Naive B cell (primary cell): ENCODE measurements around the gene POTEB. TPM values are rescaled to one million over a fixed set of nuclear protein-coding genes. Genes with fewer than 3 reads are reported as not detected.
"Not testable (repeated sequence)": the region's sequence is repeated elsewhere in the genome, so short reads cannot be mapped to it uniquely, and the experiment has no call there.

Experiments
- ATAC-seq, 2 donors: fragments of 150-1000 bp; cut with Tn5 transposase; 2 replicates each; pipeline ENCODE4 v1.10.0; 2021; ENCODE audit warnings: low read depth in 2 of 2, mild to moderate bottlenecking in 2 of 2, moderate library complexity in 2 of 2
- DNase-seq: peaks from one replicate; pipeline ENCODE4 v3.0.0; 2022
- H3K27ac Mint-ChIP-seq, 6 donors: one replicate each; pipeline ENCODE4 v1.8.0; 2020 to 2022; ENCODE audit warnings: mild to moderate bottlenecking in 6 of 6, mixed read lengths in 6 of 6, moderate library complexity in 5 of 6, inconsistent platforms in 2 of 6
- H3K27me3 Mint-ChIP-seq, 3 donors: one replicate each; pipeline ENCODE4 v1.8.0; 2021 to 2022; ENCODE audit warnings: mixed read lengths in 3 of 3, mild to moderate bottlenecking in 1 of 3
- H3K36me3 Mint-ChIP-seq, 2 donors: one replicate each; pipeline ENCODE4 v1.8.0; 2020 to 2022; ENCODE audit warnings: mixed read lengths in 2 of 2, inconsistent platforms in 1 of 2, mild to moderate bottlenecking in 1 of 2
- H3K4me1 Mint-ChIP-seq, 3 donors: one replicate each; pipeline ENCODE4 v1.8.0; 2020 to 2022; ENCODE audit warnings: mixed read lengths in 3 of 3, inconsistent platforms in 1 of 3, mild to moderate bottlenecking in 1 of 3, moderate library complexity in 1 of 3
- H3K4me3 Mint-ChIP-seq, 8 donors: one replicate each; pipeline ENCODE4 v1.8.0; 2020 to 2022; ENCODE audit warnings: mild to moderate bottlenecking in 8 of 8, mixed read lengths in 8 of 8, moderate library complexity in 8 of 8, inconsistent platforms in 2 of 8
- H3K9me3 Mint-ChIP-seq, 7 donors: one replicate each; pipeline ENCODE4 v1.8.0; 2020 to 2022; ENCODE audit warnings: mixed read lengths in 7 of 7, mild to moderate bottlenecking in 5 of 7, inconsistent platforms in 2 of 7, moderate library complexity in 1 of 7
- polyA plus RNA-seq, 6 donors: library from polyadenylated mRNA; unstranded; fragments of 300-500 nt; fragmentation: Illumina TruSeq; gene quantifications; one replicate each; pipeline ENCODE4 v1.2.3, GENCODE V29; 2021; ENCODE audit warnings: low read depth in 6 of 6

POTEB gene
- polyA plus RNA-seq, result not detected

GRCh38 chr15:21877635-21878034 is at the start of gene POTEB:
Gene POTEB (minus strand): TSS chr15:21877735. CDS start chr15:21877246, 489 bp downstream.
- not testable (repeated sequence) for H3K27me3 Mint-ChIP-seq, DNase-seq, H3K36me3 Mint-ChIP-seq, H3K4me3 Mint-ChIP-seq, ATAC-seq, H3K4me1 Mint-ChIP-seq, H3K9me3 Mint-ChIP-seq, H3K27ac Mint-ChIP-seq

GRCh38 chr15:21890955-21891354 is 13.4 kb upstream of the POTEB start:
- H3K4me1 Mint-ChIP-seq, H3K27ac Mint-ChIP-seq, ATAC-seq: not testable (repeated sequence)

GRCh38 chr15:21889542-21889941 is 12.0 kb upstream of the POTEB start:
- not testable (repeated sequence) for H3K36me3 Mint-ChIP-seq, H3K4me3 Mint-ChIP-seq, H3K4me1 Mint-ChIP-seq, H3K27me3 Mint-ChIP-seq, DNase-seq, ATAC-seq, H3K9me3 Mint-ChIP-seq, H3K27ac Mint-ChIP-seq

More at GRCh38 chr15:21890955-21891354, 13.4 kb upstream of the POTEB start:
- not testable (repeated sequence) for H3K9me3 Mint-ChIP-seq, DNase-seq, H3K4me3 Mint-ChIP-seq, H3K36me3 Mint-ChIP-seq, H3K27me3 Mint-ChIP-seq

- not testable (repeated sequence) for H3K27me3 Mint-ChIP-seq, H3K4me1 Mint-ChIP-seq, H3K4me3 Mint-ChIP-seq, ATAC-seq, H3K27ac Mint-ChIP-seq, H3K36me3 Mint-ChIP-seq, DNase-seq, H3K9me3 Mint-ChIP-seq
These were observed 38.7 kb downstream of the POTEB start for GRCh38 chr15:21838831-21839230.

Other genes with a start within 250 kb of the POTEB start
- not detected for gene OR4M2, start 202.8 kb upstream of the POTEB start, polyA plus RNA-seq